HCT116 (cell line): ENCODE results near the gene NUP153. TPM values are rescaled to one million over a fixed set of nuclear protein-coding genes. Genes with fewer than 3 reads are reported as not detected.

ENCODE experiments used
- ATAC-seq: fragments of 200-7000 bp; cut with Tn5 transposase; 2 replicates; pipeline ENCODE4 v1.9.1; 2020; ENCODE audit warnings: mild to moderate bottlenecking, moderate library complexity
- BruUV-seq: library from RNA; stranded (reverse); fragments of 400-500 nt; replicated peaks from 2 replicates; lab custom pipeline; 2021; lab: Mats Ljungman, UMichigan
- CTCF ChIA-PET: fragments of 300-600 bp; sonication (Branson Sonifier 250); formaldehyde crosslinking; loops from one replicate; lab custom pipeline; 2021; ENCODE audit warnings: antibody characterized with exemption; lab: Charles Lee
- POLR2A ChIA-PET: fragments of 300-600, 350-600 bp; sonication (Branson Sonifier 250); formaldehyde crosslinking; loops from one replicate; lab custom pipeline; 2021; ENCODE audit warnings: antibody characterized with exemption; lab: Charles Lee
- RAD21 ChIA-PET, 2 experiments: fragments of 300-600 bp; sonication (Branson Sonifier 250); formaldehyde crosslinking; loops; one replicate each; lab custom pipeline; 2023; ENCODE audit warnings: low total read pairs in 2 of 2; ENCODE audit not compliant: uncharacterized antibody in 2 of 2, unreplicated experiment in 2 of 2, low non-redundant PET in 1 of 2; lab: Charles Lee
- DNase-seq: peaks from one replicate; pipeline ENCODE4 v3.0.0-alpha.2; 2010; ENCODE audit warnings: low read depth, low spot score
- H2AFZ ChIP-seq: fragments of 200-600 bp; shearing (Covaris generic), sonication (generic); 2 replicates; pipeline ENCODE4 v1.6.1; 2017; ENCODE audit warnings: low read depth, mixed run types, mixed read lengths, antibody characterized with exemption, low read length; ENCODE audit not compliant: poor library complexity, severe bottlenecking
- H3K27ac ChIP-seq: 2 replicates; pipeline ENCODE4 v1.5.1; 2012; ENCODE audit warnings: low read depth, low read length
- H3K27me3 ChIP-seq: fragments of 200-600 bp; sonication (generic); 2 replicates; pipeline ENCODE4 v1.6.1; 2016; ENCODE audit warnings: mixed run types, low read length, mixed read lengths; ENCODE audit not compliant: insufficient read depth
- H3K36me3 ChIP-seq, 2 experiments: fragments of 200-500 bp in 1 of 2; fragments of 200-600 bp in 1 of 2; sonication (Bioruptor generic) in 1 of 2; sonication (generic) in 1 of 2; 2 replicates each; pipeline versions ENCODE4 v1.5.1 to v1.6.1; 2014 to 2016; ENCODE audit warnings: low read length in 2 of 2, inconsistent platforms in 1 of 2, mixed read lengths in 1 of 2, mixed run types in 1 of 2; ENCODE audit not compliant: insufficient read depth in 2 of 2, control insufficient read depth in 1 of 2
- H3K4me1 ChIP-seq, 2 experiments: fragments of 200-600 bp in 1 of 2; sonication (generic) in 1 of 2; 2 replicates each; pipeline versions ENCODE4 v1.5.1 to v1.6.1; 2012 to 2017; ENCODE audit warnings: low read length in 2 of 2, inconsistent platforms in 1 of 2, mild to moderate bottlenecking in 1 of 2, mixed read lengths in 1 of 2, mixed run types in 1 of 2, moderate library complexity in 1 of 2; ENCODE audit not compliant: insufficient read depth in 2 of 2, control insufficient read depth in 1 of 2
- H3K4me2 ChIP-seq: fragments of 200-600 bp; sonication (generic); 2 replicates; pipeline ENCODE4 v1.6.1; 2017; ENCODE audit warnings: mixed run types, low read length, mixed read lengths
- H3K4me3 ChIP-seq, 2 experiments: fragments of 200-600 bp in 1 of 2; sonication (generic) in 1 of 2; replicated peaks in 1 of 2; 2 replicates each; pipeline ENCODE4 v1.5.1; 2011 to 2016; ENCODE audit warnings: low read length in 2 of 2, control low read depth in 1 of 2, low read depth in 1 of 2, mild to moderate bottlenecking in 1 of 2, mixed read lengths in 1 of 2, mixed run types in 1 of 2
- H3K79me2 ChIP-seq: fragments of 200-600 bp; sonication (generic); 2 replicates; pipeline ENCODE4 v1.6.1; 2017; ENCODE audit warnings: mild to moderate bottlenecking, mixed run types, low read length, moderate library complexity, mixed read lengths; ENCODE audit not compliant: insufficient read depth
- H3K9ac ChIP-seq: fragments of 200-600 bp; sonication (generic); 2 replicates; pipeline ENCODE4 v1.6.1; 2016; ENCODE audit warnings: low read length, mixed read lengths
- H3K9me2 ChIP-seq: fragments of 200-600 bp; sonication (generic), shearing (Covaris generic); 2 replicates; pipeline ENCODE4 v1.6.1; 2017; ENCODE audit warnings: mixed run types, mild to moderate bottlenecking, moderate library complexity; ENCODE audit not compliant: insufficient read depth
- H3K9me3 ChIP-seq, 2 experiments: fragments of 200-500 bp in 1 of 2; fragments of 200-600 bp in 1 of 2; sonication (Bioruptor generic) in 1 of 2; sonication (generic) in 1 of 2; 2 replicates each; pipeline ENCODE4 v1.6.1; 2014 to 2017; ENCODE audit warnings: low read length in 2 of 2, mixed read lengths in 2 of 2, inconsistent platforms in 1 of 2, low read depth in 1 of 2, mild to moderate bottlenecking in 1 of 2, mixed run types in 1 of 2, moderate library complexity in 1 of 2; ENCODE audit not compliant: control insufficient read depth in 1 of 2, insufficient read depth in 1 of 2
- H4K20me1 ChIP-seq: fragments of 200-600 bp; sonication (generic), shearing (Covaris generic); 2 replicates; pipeline ENCODE4 v1.6.1; 2017; ENCODE audit warnings: mixed run types, mild to moderate bottlenecking, moderate library complexity; ENCODE audit not compliant: insufficient read depth
- ELF1 ChIP-seq: IDR thresholded peaks from 2 replicates; pipeline ENCODE4 v1.6.1; 2012; ENCODE audit warnings: low read depth, borderline replicate concordance
- EZH2 ChIP-seq: fragments of 200-600 bp; sonication (generic); IDR thresholded peaks from 2 replicates; pipeline ENCODE4 v1.6.1; 2017; ENCODE audit warnings: antibody characterized with exemption, mixed run types
- EZH2phosphoT487 ChIP-seq: fragments of 200-600 bp; IDR thresholded peaks from 2 replicates; pipeline ENCODE4 v1.6.1; 2018; ENCODE audit warnings: antibody characterized with exemption, borderline replicate concordance
- JUND ChIP-seq: IDR thresholded peaks from 2 replicates; pipeline ENCODE4 v1.6.1; 2012
- MAX ChIP-seq: IDR thresholded peaks from 2 replicates; pipeline ENCODE4 v1.6.1; 2012
- POLR2A ChIP-seq: IDR thresholded peaks from 2 replicates; pipeline ENCODE4 v1.7.0; 2011; ENCODE audit warnings: borderline replicate concordance; ENCODE audit not compliant: insufficient read depth, insufficient read length; ENCODE audit errors: extremely low read depth
- POLR2AphosphoS5 ChIP-seq: IDR thresholded peaks from 2 replicates; pipeline ENCODE4 v1.6.1; 2011; ENCODE audit warnings: mild to moderate bottlenecking, low read depth, low read length, moderate library complexity
- RAD21 ChIP-seq: IDR thresholded peaks from 2 replicates; pipeline ENCODE4 v1.6.1; 2012; ENCODE audit warnings: low read depth, mild to moderate bottlenecking
- SP1 ChIP-seq: IDR thresholded peaks from 2 replicates; pipeline ENCODE4 v1.6.1; 2012; ENCODE audit warnings: low read depth
- SRF ChIP-seq: IDR thresholded peaks from 2 replicates; pipeline ENCODE4 v1.6.1; 2012; ENCODE audit warnings: low read depth
- TCF7L2 ChIP-seq: IDR thresholded peaks from 2 replicates; pipeline ENCODE4 v1.7.0; 2011; ENCODE audit warnings: borderline replicate concordance, inconsistent platforms; ENCODE audit not compliant: insufficient read depth, insufficient read length; ENCODE audit errors: extremely low read depth
- ZNF274 ChIP-seq: fragments of 200-500 bp; sonication (Bioruptor generic); IDR thresholded peaks from 2 replicates; pipeline ENCODE4 v1.6.1; 2014; ENCODE audit warnings: mild to moderate bottlenecking, low read depth, low read length, inconsistent platforms
- intact Hi-C: fragments of 100-400 bp; cut with micrococcal nuclease; formaldehyde crosslinking; loops from 2 replicates; pipeline ENCODE4 v1.10.0; 2022
- total RNA-seq: library from RNA; stranded (reverse); gene quantifications from one replicate; pipeline ENCODE4 v1.2.1, GENCODE V29; 2021; ENCODE audit not compliant: unreplicated experiment
- TF ChIP-seq, protein P1 (sequence below): IDR thresholded peaks from 2 replicates; pipeline ENCODE4 v1.6.1; 2012; ENCODE audit warnings: low read depth
- TF ChIP-seq, protein P2 (sequence below): IDR thresholded peaks from 2 replicates; pipeline ENCODE4 v1.6.1; 2012

NUP153 gene
- total RNA-seq, 1 experiment from 2014 or later = 51.6 TPM

DNA sequence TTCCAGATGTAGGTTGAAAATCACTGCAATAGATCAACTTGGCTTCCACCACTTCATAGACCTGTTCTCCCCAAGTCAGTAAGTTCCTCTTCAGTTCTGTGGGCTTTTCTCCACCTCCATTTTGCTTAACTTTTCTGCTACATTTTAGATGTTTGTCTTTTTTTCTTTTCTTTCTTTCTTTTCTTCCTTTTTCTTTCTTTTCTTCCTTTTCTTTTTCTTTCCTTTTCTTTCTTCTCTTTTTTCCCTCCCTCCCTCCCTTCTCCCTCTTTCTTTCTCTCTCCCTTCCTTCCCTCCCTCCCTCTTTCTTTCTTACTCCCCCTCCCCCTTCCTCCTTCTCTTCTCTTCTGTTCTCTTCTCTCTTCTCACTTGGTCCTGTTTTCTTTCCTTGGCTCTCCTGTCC lies 113.5 kb downstream of the NUP153 start:
- ATAC-seq = no peak

More for the DNA sequence above, 113.5 kb downstream of the NUP153 start:
- no peak overlapping the region for H3K4me3 ChIP-seq
- H3K27ac ChIP-seq = no peak overlapping the region
- TF ChIP-seq ELF1 (no peak), ZNF274 (no peak), JUND (no peak), POLR2A (no peak), RAD21 (no peak), TCF7L2 (no peak), MAX (no peak), SP1 (no peak), EZH2phosphoT487 (no peak), EZH2 (no peak), POLR2AphosphoS5 (no peak), SRF (no peak)
- TF ChIP-seq, protein P1, sequence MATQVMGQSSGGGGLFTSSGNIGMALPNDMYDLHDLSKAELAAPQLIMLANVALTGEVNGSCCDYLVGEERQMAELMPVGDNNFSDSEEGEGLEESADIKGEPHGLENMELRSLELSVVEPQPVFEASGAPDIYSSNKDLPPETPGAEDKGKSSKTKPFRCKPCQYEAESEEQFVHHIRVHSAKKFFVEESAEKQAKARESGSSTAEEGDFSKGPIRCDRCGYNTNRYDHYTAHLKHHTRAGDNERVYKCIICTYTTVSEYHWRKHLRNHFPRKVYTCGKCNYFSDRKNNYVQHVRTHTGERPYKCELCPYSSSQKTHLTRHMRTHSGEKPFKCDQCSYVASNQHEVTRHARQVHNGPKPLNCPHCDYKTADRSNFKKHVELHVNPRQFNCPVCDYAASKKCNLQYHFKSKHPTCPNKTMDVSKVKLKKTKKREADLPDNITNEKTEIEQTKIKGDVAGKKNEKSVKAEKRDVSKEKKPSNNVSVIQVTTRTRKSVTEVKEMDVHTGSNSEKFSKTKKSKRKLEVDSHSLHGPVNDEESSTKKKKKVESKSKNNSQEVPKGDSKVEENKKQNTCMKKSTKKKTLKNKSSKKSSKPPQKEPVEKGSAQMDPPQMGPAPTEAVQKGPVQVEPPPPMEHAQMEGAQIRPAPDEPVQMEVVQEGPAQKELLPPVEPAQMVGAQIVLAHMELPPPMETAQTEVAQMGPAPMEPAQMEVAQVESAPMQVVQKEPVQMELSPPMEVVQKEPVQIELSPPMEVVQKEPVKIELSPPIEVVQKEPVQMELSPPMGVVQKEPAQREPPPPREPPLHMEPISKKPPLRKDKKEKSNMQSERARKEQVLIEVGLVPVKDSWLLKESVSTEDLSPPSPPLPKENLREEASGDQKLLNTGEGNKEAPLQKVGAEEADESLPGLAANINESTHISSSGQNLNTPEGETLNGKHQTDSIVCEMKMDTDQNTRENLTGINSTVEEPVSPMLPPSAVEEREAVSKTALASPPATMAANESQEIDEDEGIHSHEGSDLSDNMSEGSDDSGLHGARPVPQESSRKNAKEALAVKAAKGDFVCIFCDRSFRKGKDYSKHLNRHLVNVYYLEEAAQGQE = no peak
- TF ChIP-seq, protein P2, sequence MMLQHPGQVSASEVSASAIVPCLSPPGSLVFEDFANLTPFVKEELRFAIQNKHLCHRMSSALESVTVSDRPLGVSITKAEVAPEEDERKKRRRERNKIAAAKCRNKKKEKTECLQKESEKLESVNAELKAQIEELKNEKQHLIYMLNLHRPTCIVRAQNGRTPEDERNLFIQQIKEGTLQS = no peak
- TF ChIP-seq, all 23 proteins: peak for 0
- RAD21 ChIA-PET = no interaction called here
- peaks cover 9 to 14% of the 10 kb centered on the region in 2 experiments; a peak in 3 of 4 replicates for H3K4me1 ChIP-seq
- no peak for DNase-seq
- no peaks in the 10 kb centered on the region for H3K36me3 ChIP-seq
- H3K4me2 ChIP-seq = no peak overlapping the region
- H3K9ac ChIP-seq = no peak overlapping the region
- no peaks in the 10 kb centered on the region for H3K27me3 ChIP-seq
- no peaks in the 10 kb centered on the region for H3K79me2 ChIP-seq
- no peak overlapping the region for H2AFZ ChIP-seq
- H4K20me1 ChIP-seq = no peaks in the 10 kb centered on the region
- intact Hi-C loops = no loop called here
- no peaks in the 10 kb centered on the region for H3K9me2 ChIP-seq
- CTCF ChIA-PET = no interaction called here
- POLR2A ChIA-PET = no interaction called here
- H3K9me3 ChIP-seq = no peaks in the 10 kb centered on the region
- no TSS peak for BruUV-seq
